Activated T-helper 17 cell treated with anti-CD3 and anti-CD28 coated beads, Interleukin-2, amount 50 U/mL, for 72 hours (primary cell): ENCODE measurements around the gene CCSAP. TPM values are rescaled to one million over a fixed set of nuclear protein-coding genes. Genes with fewer than 3 reads are reported as not detected.

ENCODE experiments used
- ATAC-seq: fragments of 150-1000 bp; cut with Tn5 transposase; replicated peaks from 2 replicates; pipeline ENCODE4 v1.10.0; 2021; ENCODE audit warnings: mild to moderate bottlenecking, moderate library complexity
- H3K27ac Mint-ChIP-seq: one replicate; pipeline ENCODE4 v1.8.0; 2022; ENCODE audit warnings: mixed read lengths
- H3K27me3 Mint-ChIP-seq: one replicate; pipeline ENCODE4 v1.8.0; 2022; ENCODE audit warnings: mixed read lengths
- H3K36me3 Mint-ChIP-seq: one replicate; pipeline ENCODE4 v1.8.0; 2022; ENCODE audit warnings: low read depth, mild to moderate bottlenecking, mixed read lengths
- H3K4me1 Mint-ChIP-seq: one replicate; pipeline ENCODE4 v1.8.0; 2022; ENCODE audit warnings: mixed read lengths
- H3K4me3 Mint-ChIP-seq: one replicate; pipeline ENCODE4 v1.8.0; 2022; ENCODE audit warnings: mild to moderate bottlenecking, mixed read lengths
- H3K9me3 Mint-ChIP-seq: one replicate; pipeline ENCODE4 v1.8.0; 2022; ENCODE audit warnings: mixed read lengths
- total RNA-seq, 2 donors: library from RNA; stranded (reverse); gene quantifications; one replicate each; pipeline ENCODE4 v1.2.3, GENCODE V29; 2022

CCSAP gene
- total RNA-seq, 2 donors from 2014 or later = 10.1 to 32.7 TPM

GRCh38 chr1:229323885-229324553 is 18.8 kb downstream of the CCSAP start:
- Mint-ChIP-seq H3K36me3 (peaks cover 98% of the 10 kb centered on the region), H3K27ac (no peak overlapping the region)
- no peak for ATAC-seq

GRCh38 chr1:229323201-229323600 is 19.6 kb downstream of the CCSAP start:
- peaks cover 22% of the 10 kb centered on the region for H3K4me1 Mint-ChIP-seq
- H3K27me3 Mint-ChIP-seq = no peaks in the 10 kb centered on the region
- H3K27ac Mint-ChIP-seq = no peak overlapping the region
- H3K9me3 Mint-ChIP-seq = no peaks in the 10 kb centered on the region
- no peak for ATAC-seq
- peaks cover 98% of the 10 kb centered on the region for H3K36me3 Mint-ChIP-seq
- H3K4me3 Mint-ChIP-seq = no peak overlapping the region

More at GRCh38 chr1:229323885-229324553, 18.8 kb downstream of the CCSAP start:
- peaks cover 27% of the 10 kb centered on the region for H3K4me1 Mint-ChIP-seq
- H3K27me3 Mint-ChIP-seq = no peaks in the 10 kb centered on the region
- no peaks in the 10 kb centered on the region for H3K9me3 Mint-ChIP-seq
- H3K4me3 Mint-ChIP-seq = no peak overlapping the region

DNA sequence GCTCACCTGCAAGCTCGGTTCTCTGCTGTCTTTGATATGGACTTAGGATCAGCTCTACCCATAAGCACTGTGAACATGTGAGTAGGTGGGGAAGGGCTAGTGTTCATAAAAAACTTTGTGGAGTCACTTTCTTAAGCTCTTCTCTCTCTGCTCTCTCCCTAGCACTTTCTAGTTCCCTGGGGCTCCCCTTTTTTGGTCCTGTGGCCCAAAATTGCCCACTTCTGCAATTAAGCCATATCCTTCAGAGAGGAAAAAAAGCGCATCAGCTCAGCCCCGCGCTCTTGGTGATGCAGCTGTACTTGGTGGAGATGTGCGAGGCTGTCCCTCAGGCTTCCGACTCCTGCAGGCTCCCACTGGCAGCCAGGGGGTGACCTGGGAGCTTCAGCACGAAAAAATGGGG is 23.4 kb downstream of the CCSAP start:
- H3K36me3 Mint-ChIP-seq = peaks cover 63% of the 10 kb centered on the region
- no peaks in the 10 kb centered on the region for H3K27me3 Mint-ChIP-seq
- no peaks in the 10 kb centered on the region for H3K9me3 Mint-ChIP-seq
- no peak for ATAC-seq
- no peak overlapping the region for H3K4me3 Mint-ChIP-seq
- H3K4me1 Mint-ChIP-seq = no peaks in the 10 kb centered on the region
- H3K27ac Mint-ChIP-seq = no peak overlapping the region

DNA sequence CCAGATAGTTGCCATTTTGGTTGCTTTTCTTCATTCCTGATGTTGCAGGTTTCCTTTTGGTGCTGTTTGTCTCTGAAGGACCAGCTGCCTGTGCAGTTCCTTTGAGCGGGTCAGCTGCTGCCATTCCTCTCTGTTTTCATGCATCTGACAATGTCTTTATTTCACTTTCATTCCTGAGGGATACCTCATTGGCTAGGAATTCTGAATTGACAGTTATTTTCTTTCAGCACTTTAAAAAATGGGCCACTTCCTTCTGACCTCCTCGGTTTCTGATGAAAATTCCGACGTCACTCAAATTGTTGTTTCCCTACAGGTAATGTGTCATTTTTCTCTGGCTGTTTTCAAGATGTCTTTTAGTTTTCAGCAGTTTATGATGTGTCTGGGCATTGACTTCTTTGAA is 24.8 kb downstream of the CCSAP start:
- Mint-ChIP-seq H3K27ac (peak overlapping the region; percentile 38), H3K36me3 (peaks cover 54% of the 10 kb centered on the region), H3K27me3 (no peaks in the 10 kb centered on the region)

GRCh38 chr1:229316166-229316565 is 26.7 kb downstream of the CCSAP start:
- no peak overlapping the region for H3K27ac Mint-ChIP-seq
- peaks cover 46% of the 10 kb centered on the region for H3K36me3 Mint-ChIP-seq
- no peaks in the 10 kb centered on the region for H3K9me3 Mint-ChIP-seq
- no peaks in the 10 kb centered on the region for H3K27me3 Mint-ChIP-seq
- no peak overlapping the region for H3K4me3 Mint-ChIP-seq
- H3K4me1 Mint-ChIP-seq = no peaks in the 10 kb centered on the region
- no peak for ATAC-seq

More for the DNA sequence above, 24.8 kb downstream of the CCSAP start:
- Mint-ChIP-seq H3K9me3 (no peaks in the 10 kb centered on the region), H3K4me3 (no peak overlapping the region), H3K4me1 (no peaks in the 10 kb centered on the region)
- ATAC-seq = no peak

DNA sequence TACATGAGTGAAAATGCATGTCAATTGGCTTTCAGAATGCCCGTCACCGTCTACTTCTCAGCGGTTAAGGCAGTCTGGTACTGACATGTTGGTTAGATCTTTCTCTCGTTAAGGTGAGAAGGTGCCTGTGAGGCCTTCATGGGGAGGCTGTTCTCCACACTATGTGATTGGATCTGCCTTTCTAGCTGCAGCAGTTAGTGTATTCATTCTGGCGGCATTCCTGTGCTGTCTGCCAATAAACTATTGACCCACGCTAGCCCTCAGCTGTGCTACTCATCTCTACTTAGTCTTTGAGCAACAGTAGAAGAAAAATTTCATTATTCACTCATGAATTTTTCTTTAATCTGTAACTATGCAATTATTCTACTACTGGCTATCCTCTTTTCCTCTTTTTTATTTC is 32.0 kb downstream of the CCSAP start:
- Mint-ChIP-seq H3K4me1 (no peaks in the 10 kb centered on the region), H3K9me3 (no peaks in the 10 kb centered on the region), H3K4me3 (no peak overlapping the region), H3K36me3 (peaks cover 41% of the 10 kb centered on the region), H3K27ac (no peak overlapping the region), H3K27me3 (no peaks in the 10 kb centered on the region)
- no peak for ATAC-seq

GRCh38 chr1:229309684-229310083 is 33.2 kb downstream of the CCSAP start:
- H3K9me3 Mint-ChIP-seq = no peaks in the 10 kb centered on the region
- H3K36me3 Mint-ChIP-seq = peaks cover 48% of the 10 kb centered on the region
- H3K27ac Mint-ChIP-seq = no peak overlapping the region
- no peak for ATAC-seq
- H3K4me3 Mint-ChIP-seq = no peak overlapping the region
- H3K4me1 Mint-ChIP-seq = no peaks in the 10 kb centered on the region
- no peaks in the 10 kb centered on the region for H3K27me3 Mint-ChIP-seq

GRCh38 chr1:229309074-229309473 is 33.8 kb downstream of the CCSAP start:
- Mint-ChIP-seq H3K27me3 (no peaks in the 10 kb centered on the region), H3K36me3 (peaks cover 55% of the 10 kb centered on the region), H3K4me3 (no peak overlapping the region), H3K9me3 (no peaks in the 10 kb centered on the region), H3K27ac (no peak overlapping the region), H3K4me1 (no peaks in the 10 kb centered on the region)
- no peak for ATAC-seq

DNA sequence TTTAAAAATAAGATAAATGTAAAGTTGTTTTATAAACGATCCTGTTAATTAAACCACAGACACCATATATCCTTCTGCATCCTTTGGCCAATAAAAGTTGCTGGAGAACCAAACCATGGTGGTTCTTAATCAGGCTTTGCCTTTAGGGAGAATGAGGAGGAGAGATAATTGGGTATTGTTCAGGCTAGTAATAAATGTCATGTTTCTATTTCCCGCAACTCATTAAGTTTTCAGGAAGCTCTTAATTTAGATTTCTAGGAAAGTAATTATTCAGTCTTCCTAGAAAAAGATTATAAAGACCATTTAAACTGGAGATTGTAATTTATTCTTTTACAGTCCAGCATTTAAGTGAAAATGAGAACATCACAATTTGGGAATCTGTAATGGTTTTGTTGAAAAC is 37.5 kb downstream of the CCSAP start:
- Mint-ChIP-seq H3K4me3 (no peak overlapping the region), H3K27me3 (no peaks in the 10 kb centered on the region), H3K36me3 (peaks cover 69% of the 10 kb centered on the region), H3K9me3 (no peaks in the 10 kb centered on the region), H3K27ac (no peak overlapping the region), H3K4me1 (peaks cover 3% of the 10 kb centered on the region)
- no peak for ATAC-seq

DNA sequence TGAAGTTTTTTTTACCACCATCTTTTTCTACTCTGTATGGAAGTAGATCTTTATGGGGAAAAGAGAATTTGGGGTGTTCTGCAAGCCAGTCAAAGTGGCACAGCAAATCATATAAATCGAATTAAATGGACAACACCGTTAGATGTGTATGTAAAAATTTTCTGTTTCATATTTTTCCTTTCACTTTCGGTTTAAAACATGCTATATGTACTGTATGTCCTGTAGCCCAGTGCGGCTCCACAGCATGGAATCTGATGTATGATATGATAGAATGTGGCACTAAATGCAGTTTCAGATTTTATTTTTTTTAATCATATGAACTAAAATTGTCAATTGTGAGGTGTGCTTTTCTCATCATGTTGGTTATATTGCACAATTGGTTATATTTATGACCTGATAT is 39.0 kb downstream of the CCSAP start:
- Mint-ChIP-seq H3K27ac (no peak overlapping the region), H3K36me3 (peaks cover 74% of the 10 kb centered on the region), H3K27me3 (no peaks in the 10 kb centered on the region), H3K4me1 (peaks cover 7% of the 10 kb centered on the region), H3K4me3 (peak overlapping the region; percentile 32), H3K9me3 (no peaks in the 10 kb centered on the region)
- no peak for ATAC-seq

- peaks cover 7% of the 10 kb centered on the region for H3K4me1 Mint-ChIP-seq
- no peaks in the 10 kb centered on the region for H3K9me3 Mint-ChIP-seq
Measured at GRCh38 chr1:229302740-229303139, 40.1 kb downstream of the CCSAP start.

GRCh38 chr1:229300099-229300757 is 42.6 kb downstream of the CCSAP start:
- Mint-ChIP-seq H3K27ac (peak overlapping the region; percentile 51), H3K4me1 (peaks cover 7% of the 10 kb centered on the region), H3K36me3 (peaks cover 78% of the 10 kb centered on the region), H3K4me3 (no peak overlapping the region), H3K27me3 (no peaks in the 10 kb centered on the region), H3K9me3 (no peaks in the 10 kb centered on the region)
- peak; percentile 37 for ATAC-seq

More at GRCh38 chr1:229302740-229303139, 40.1 kb downstream of the CCSAP start:
- Mint-ChIP-seq H3K27ac (no peak overlapping the region), H3K36me3 (peaks cover 75% of the 10 kb centered on the region), H3K4me3 (no peak overlapping the region), H3K27me3 (no peaks in the 10 kb centered on the region)
- ATAC-seq = no peak

GRCh38 chr1:229298887-229299503 is 43.9 kb downstream of the CCSAP start:
- Mint-ChIP-seq H3K9me3 (no peaks in the 10 kb centered on the region), H3K4me3 (no peak overlapping the region), H3K36me3 (peaks cover 69% of the 10 kb centered on the region), H3K27ac (no peak overlapping the region), H3K27me3 (no peaks in the 10 kb centered on the region), H3K4me1 (peaks cover 11% of the 10 kb centered on the region)
- ATAC-seq = no peak

- Mint-ChIP-seq H3K36me3 (peaks cover 64% of the 10 kb centered on the region), H3K4me3 (no peak overlapping the region), H3K27me3 (no peaks in the 10 kb centered on the region), H3K27ac (no peak overlapping the region), H3K9me3 (no peaks in the 10 kb centered on the region), H3K4me1 (peaks cover 15% of the 10 kb centered on the region)
- ATAC-seq = no peak
Measured at GRCh38 chr1:229298420-229298819, 44.4 kb downstream of the CCSAP start.

GRCh38 chr1:229297746-229298145 is 45.1 kb downstream of the CCSAP start:
- Mint-ChIP-seq H3K27me3 (no peaks in the 10 kb centered on the region), H3K36me3 (peaks cover 57% of the 10 kb centered on the region), H3K27ac (no peak overlapping the region), H3K4me3 (no peak overlapping the region), H3K9me3 (no peaks in the 10 kb centered on the region), H3K4me1 (peaks cover 15% of the 10 kb centered on the region)
- no peak for ATAC-seq
